ENCODE data around the gene PDHB. TPM values are rescaled to one million over a fixed set of nuclear protein-coding genes. Genes with fewer than 3 reads are reported as not detected.

The PDHB gene
- total RNA-seq, 2 experiments from 2014 or later: 51.6 to 53.7 TPM

- Mint-ChIP-seq H3K27me3 (ENCODE audit: low read depth) (no peaks in the 10 kb centered on the region), H3K4me3 (no peak overlapping the region), H3K27ac (no peak overlapping the region), H3K9me3 (no peaks in the 10 kb centered on the region), H3K36me3 (ENCODE audit: low read depth) (peaks cover 10% of the 10 kb centered on the region), H3K4me1 (ENCODE audit: low read depth) (peaks cover 10% of the 10 kb centered on the region)
- intact Hi-C loops (cut with micrococcal nuclease): no loop called here
- no peak for DNase-seq
- CTCF ChIA-PET: interaction anchor here (0.8 to 4.7 kb wide), 2 partner anchors 110 to 240 kb away, joined by 3 to 40 read pairs; partner anchors contain the start of genes HTD2 and RPP14
Measured at GRCh38 chr3:58417075-58417474, 16.6 kb downstream of the PDHB start.

DNA sequence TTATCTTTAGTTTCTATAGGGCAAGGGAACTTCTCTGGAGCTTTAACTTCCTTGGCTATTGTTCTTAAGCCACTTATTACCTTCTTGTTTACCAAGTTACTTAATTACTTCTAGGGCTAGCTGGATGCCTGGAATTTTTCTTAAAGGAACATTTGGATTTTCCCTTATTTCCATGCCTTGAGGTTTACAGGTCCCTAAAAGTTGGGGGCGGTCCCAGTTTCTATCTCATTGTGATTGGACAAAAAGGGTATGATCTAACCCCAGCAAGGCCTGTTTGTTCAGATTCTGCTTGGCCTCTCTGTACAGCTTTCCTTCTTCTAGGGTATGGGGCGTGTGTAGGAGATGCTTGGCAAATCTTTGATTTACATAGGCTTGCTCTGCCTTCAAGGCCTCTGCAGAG, 17.4 kb downstream of the PDHB start:
- no peaks in the 10 kb centered on the region for H3K9me3 Mint-ChIP-seq
- no peak overlapping the region for H3K4me3 Mint-ChIP-seq
- no peak for DNase-seq
- CTCF ChIA-PET: interaction anchor here (0.6 to 4.7 kb wide), 13 partner anchors 12 to 227 kb away, joined by 3 to 40 read pairs (median 5); partner anchors contain the start of genes HTD2 and RPP14
- no peaks in the 10 kb centered on the region for H3K27me3 Mint-ChIP-seq (ENCODE audit: low read depth)
- peaks cover 10% of the 10 kb centered on the region for H3K4me1 Mint-ChIP-seq (ENCODE audit: low read depth)
- H3K36me3 Mint-ChIP-seq (ENCODE audit: low read depth): peaks cover 12% of the 10 kb centered on the region
- intact Hi-C loops (cut with micrococcal nuclease): no loop called here
- H3K27ac Mint-ChIP-seq: no peak overlapping the region

GRCh38 chr3:58414538-58415197, 19.0 kb downstream of the PDHB start:
- Mint-ChIP-seq H3K4me1 (ENCODE audit: low read depth) (peaks cover 6% of the 10 kb centered on the region), H3K36me3 (ENCODE audit: low read depth) (peaks cover 16% of the 10 kb centered on the region)
- CTCF ChIA-PET: interaction anchor here (1.1 to 4.7 kb wide), 13 partner anchors 10 to 226 kb away, joined by 3 to 40 read pairs (median 5); partner anchors contain the start of genes ABHD6, HTD2 and RPP14

DNA sequence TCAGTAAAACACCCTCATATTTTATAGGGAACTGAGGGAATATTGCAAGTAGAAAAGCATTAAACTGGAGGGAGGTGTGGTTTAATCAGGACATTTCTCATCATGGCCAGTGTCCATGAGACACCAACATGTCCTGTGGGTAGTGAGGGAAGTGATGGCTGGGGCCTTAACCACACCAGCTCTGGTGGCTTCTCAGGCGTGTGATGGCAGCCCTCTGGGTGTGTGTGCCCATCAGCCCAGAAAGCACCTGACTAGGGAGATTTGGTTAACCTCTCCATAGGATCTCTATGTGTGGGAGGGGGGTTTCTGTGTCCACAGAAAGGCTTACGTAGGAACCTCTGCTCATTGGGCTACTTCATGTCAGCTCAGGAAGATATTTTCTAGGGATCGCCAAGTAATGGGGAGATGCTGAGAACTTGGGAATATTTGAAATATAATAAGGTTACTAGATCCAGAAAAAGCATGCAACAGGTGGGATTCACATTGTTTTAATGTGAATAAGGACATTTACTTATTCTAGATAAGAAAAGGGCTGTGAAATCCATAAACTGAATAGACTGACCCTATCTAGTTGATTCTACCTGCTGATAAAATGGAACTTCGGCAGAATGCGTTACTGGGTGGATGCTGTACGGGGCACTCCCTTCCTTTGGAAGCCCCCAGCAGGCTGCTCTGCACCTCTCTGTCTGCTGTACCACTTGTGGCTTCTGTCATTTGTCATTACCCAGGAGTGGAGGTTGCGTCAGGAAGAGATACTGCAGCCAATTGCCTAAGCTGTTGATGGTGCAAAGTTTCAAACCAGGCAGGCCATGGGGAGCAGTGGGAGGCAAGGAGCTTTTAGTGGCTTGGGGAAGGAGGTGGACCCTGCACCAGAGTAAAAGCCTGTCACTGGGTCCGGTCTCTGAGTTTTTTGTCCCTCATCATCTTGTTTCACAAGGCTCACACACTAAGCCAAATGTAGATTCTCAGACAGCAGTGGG, 21.5 kb downstream of the PDHB start:
- H3K36me3 Mint-ChIP-seq (ENCODE audit: low read depth): peaks cover 30% of the 10 kb centered on the region
- CTCF ChIA-PET: interaction anchor here (0.8 to 1.9 kb wide), 3 partner anchors 90 to 106 kb away, joined by 3 to 10 read pairs (median 4); partner anchors contain the start of genes HTD2 and RPP14
- intact Hi-C loops (cut with micrococcal nuclease): no loop called here
- H3K9me3 Mint-ChIP-seq: no peaks in the 10 kb centered on the region
- peaks cover 6% of the 10 kb centered on the region for H3K4me1 Mint-ChIP-seq (ENCODE audit: low read depth)
- no peaks in the 10 kb centered on the region for H3K27me3 Mint-ChIP-seq (ENCODE audit: low read depth)
- H3K4me3 Mint-ChIP-seq: no peak overlapping the region
- no peak for DNase-seq
- H3K27ac Mint-ChIP-seq: no peak overlapping the region

More at GRCh38 chr3:58414538-58415197, 19.0 kb downstream of the PDHB start:
- DNase-seq: peak; percentile 68
- no peak overlapping the region for H3K4me3 Mint-ChIP-seq
- H3K27ac Mint-ChIP-seq: no peak overlapping the region
- intact Hi-C loops (cut with micrococcal nuclease): loop anchor here (1.0 kb wide), 7 partner anchors 81 to 227 kb away; partner anchors contain the start of genes ABHD6, HTD2 and RPP14
- H3K27me3 Mint-ChIP-seq (ENCODE audit: low read depth): no peaks in the 10 kb centered on the region
- H3K9me3 Mint-ChIP-seq: no peaks in the 10 kb centered on the region

GRCh38 chr3:58411036-58411435, 22.6 kb downstream of the PDHB start:
- Mint-ChIP-seq H3K36me3 (ENCODE audit: low read depth) (peaks cover 35% of the 10 kb centered on the region), H3K27ac (no peak overlapping the region), H3K27me3 (ENCODE audit: low read depth) (no peaks in the 10 kb centered on the region), H3K4me3 (no peak overlapping the region), H3K4me1 (ENCODE audit: low read depth) (peaks cover 6% of the 10 kb centered on the region), H3K9me3 (no peaks in the 10 kb centered on the region)
- CTCF ChIA-PET: interaction anchor here (1.0 kb wide), 1 partner anchor 89 kb away, joined by 3 read pairs; no protein-coding TSS in a partner anchor
- DNase-seq: no peak
- intact Hi-C loops (cut with micrococcal nuclease): no loop called here

- CTCF ChIA-PET: interaction anchor here (0.6 to 1.3 kb wide), 2 partner anchors 88 to 145 kb away, joined by 3 to 5 read pairs; no protein-coding TSS in a partner anchor
- Mint-ChIP-seq H3K4me3 (no peak overlapping the region), H3K4me1 (ENCODE audit: low read depth) (peaks cover 6% of the 10 kb centered on the region), H3K27me3 (ENCODE audit: low read depth) (no peaks in the 10 kb centered on the region), H3K9me3 (no peaks in the 10 kb centered on the region), H3K36me3 (ENCODE audit: low read depth) (peaks cover 35% of the 10 kb centered on the region), H3K27ac (no peak overlapping the region)
- intact Hi-C loops (cut with micrococcal nuclease): no loop called here
- no peak for DNase-seq
Measured at GRCh38 chr3:58409663-58410062, 24.0 kb downstream of the PDHB start.

- Mint-ChIP-seq H3K4me3 (no peak overlapping the region), H3K27ac (no peak overlapping the region), H3K36me3 (ENCODE audit: low read depth) (peaks cover 35% of the 10 kb centered on the region), H3K27me3 (ENCODE audit: low read depth) (no peaks in the 10 kb centered on the region), H3K4me1 (ENCODE audit: low read depth) (no peaks in the 10 kb centered on the region), H3K9me3 (no peaks in the 10 kb centered on the region)
- intact Hi-C loops (cut with micrococcal nuclease): no loop called here
- DNase-seq: no peak
- CTCF ChIA-PET: no interaction called here
Measured at GRCh38 chr3:58408906-58409305, 24.7 kb downstream of the PDHB start.

DNA sequence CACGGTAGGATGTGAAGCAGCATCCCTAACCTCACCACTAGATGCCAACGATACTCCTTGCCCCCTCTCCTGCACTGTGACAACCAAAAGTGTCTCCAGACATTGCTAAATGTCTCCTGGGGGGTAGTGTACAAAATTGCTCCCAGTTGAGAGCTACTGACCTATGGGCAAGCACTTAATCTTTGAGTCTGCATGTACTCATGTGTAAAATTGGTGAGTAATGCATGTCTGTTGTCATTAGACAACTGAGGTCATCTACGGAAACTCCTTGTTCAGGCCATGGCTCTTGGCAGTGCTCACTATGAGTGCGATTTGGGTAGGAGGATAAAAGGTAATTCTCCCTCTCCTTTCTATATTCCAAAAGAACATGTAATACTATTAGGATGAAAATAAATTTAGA, 29.2 kb downstream of the PDHB start:
- no peak overlapping the region for H3K27ac Mint-ChIP-seq
- H3K4me1 Mint-ChIP-seq (ENCODE audit: low read depth): no peaks in the 10 kb centered on the region
- no peak overlapping the region for H3K4me3 Mint-ChIP-seq
- no peaks in the 10 kb centered on the region for H3K9me3 Mint-ChIP-seq
- CTCF ChIA-PET: interaction anchor here (0.7 to 2.0 kb wide), 4 partner anchors 8 to 98 kb away, joined by 3 to 8 read pairs (median 4); partner anchors contain the start of genes HTD2 and RPP14
- no peaks in the 10 kb centered on the region for H3K27me3 Mint-ChIP-seq (ENCODE audit: low read depth)
- DNase-seq: no peak
- peaks cover 23% of the 10 kb centered on the region for H3K36me3 Mint-ChIP-seq (ENCODE audit: low read depth)
- intact Hi-C loops (cut with micrococcal nuclease): no loop called here

GRCh38 chr3:58403513-58404109, 30.0 kb downstream of the PDHB start:
- Mint-ChIP-seq H3K9me3 (no peaks in the 10 kb centered on the region), H3K4me1 (ENCODE audit: low read depth) (no peaks in the 10 kb centered on the region), H3K27ac (no peak overlapping the region), H3K4me3 (no peak overlapping the region), H3K27me3 (ENCODE audit: low read depth) (no peaks in the 10 kb centered on the region), H3K36me3 (ENCODE audit: low read depth) (peaks cover 22% of the 10 kb centered on the region)
- no peak for DNase-seq
- intact Hi-C loops (cut with micrococcal nuclease): no loop called here
- CTCF ChIA-PET: interaction anchor here (0.7 to 2.0 kb wide), 3 partner anchors 12 to 293 kb away, joined by 3 to 8 read pairs (median 4); partner anchors contain the start of genes HTD2 and RPP14

DNA sequence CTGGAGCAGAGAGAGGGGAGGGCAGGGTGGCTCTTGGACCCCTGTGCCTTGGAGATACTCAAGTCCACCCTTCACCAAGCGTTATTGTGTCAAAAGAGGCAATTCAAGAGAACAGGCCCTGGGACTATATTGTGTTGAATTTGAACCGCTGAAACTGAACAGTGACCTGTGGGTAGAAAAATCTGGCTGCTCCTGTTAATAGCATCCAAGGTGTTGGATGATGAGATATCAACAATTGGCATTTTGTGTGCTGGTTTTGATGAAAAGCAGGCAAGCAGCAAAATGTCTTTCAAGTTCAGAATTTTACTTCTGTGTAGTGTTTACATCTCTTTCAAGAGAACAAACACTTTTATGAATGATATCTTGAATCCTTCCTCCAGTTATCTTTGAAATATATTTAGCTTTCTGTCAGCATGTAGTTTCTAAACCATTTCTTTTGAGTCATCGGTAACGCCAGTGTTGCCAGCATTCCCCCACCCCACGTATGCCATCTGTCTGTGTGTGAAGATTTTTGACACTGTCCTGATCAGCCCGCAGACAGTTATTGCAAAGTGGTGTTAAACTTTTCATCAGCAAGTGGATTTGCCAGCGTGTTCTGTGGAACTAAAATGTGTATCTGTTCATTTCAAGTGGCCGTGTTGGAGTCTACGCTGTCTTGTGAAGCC, 34.8 kb downstream of the PDHB start:
- DNase-seq: no peak
- intact Hi-C loops (cut with micrococcal nuclease): no loop called here
- Mint-ChIP-seq H3K27ac (no peak overlapping the region), H3K4me3 (no peak overlapping the region), H3K9me3 (no peaks in the 10 kb centered on the region), H3K4me1 (ENCODE audit: low read depth) (no peaks in the 10 kb centered on the region), H3K36me3 (ENCODE audit: low read depth) (peaks cover 18% of the 10 kb centered on the region), H3K27me3 (ENCODE audit: low read depth) (no peaks in the 10 kb centered on the region)
- CTCF ChIA-PET: interaction anchor here (0.7 to 1.2 kb wide), 2 partner anchors 92 to 592 kb away, joined by 3 read pairs; no protein-coding TSS in a partner anchor

DNA sequence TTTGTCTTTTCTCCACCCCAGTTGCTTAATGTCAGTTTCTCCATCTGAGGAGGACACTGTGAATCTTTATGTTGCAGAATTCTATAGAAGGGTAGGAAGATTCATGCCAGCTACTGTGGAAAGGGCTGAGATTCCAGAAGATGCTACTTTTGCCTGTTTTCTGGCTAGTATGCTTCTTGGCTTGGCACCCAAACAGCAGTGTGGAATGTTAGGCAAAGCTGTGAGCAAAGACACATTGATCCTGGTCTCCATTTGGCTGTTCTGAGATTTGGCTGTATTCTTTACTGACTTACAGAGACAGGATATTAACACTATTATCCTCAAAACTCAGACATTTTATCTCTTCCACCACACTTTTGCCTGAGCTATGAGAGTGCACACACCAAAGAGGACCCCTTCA, 39.3 kb downstream of the PDHB start:
- H3K27me3 Mint-ChIP-seq (ENCODE audit: low read depth): no peaks in the 10 kb centered on the region
- no peak for DNase-seq
- intact Hi-C loops (cut with micrococcal nuclease): no loop called here
- H3K36me3 Mint-ChIP-seq (ENCODE audit: low read depth): peaks cover 16% of the 10 kb centered on the region
- no peak overlapping the region for H3K4me3 Mint-ChIP-seq
- no peaks in the 10 kb centered on the region for H3K9me3 Mint-ChIP-seq
- H3K27ac Mint-ChIP-seq: no peak overlapping the region
- CTCF ChIA-PET: no interaction called here
- no peaks in the 10 kb centered on the region for H3K4me1 Mint-ChIP-seq (ENCODE audit: low read depth)

Measured in activated naive CD4-positive, alpha-beta T cell treated with anti-CD3 and anti-CD28 coated beads for 36 hours (primary cell).